HepG2 (cell line): Measurements from ENCODE around the gene PRDM11. TPM values are rescaled to one million over a fixed set of nuclear protein-coding genes. Genes with fewer than 3 reads are reported as not detected.

Source experiments
- CREM ChIP-seq, 2 experiments: sonication (generic) in 1 of 2; formaldehyde crosslinking in 1 of 2; IDR thresholded peaks; 2 replicates each; pipeline versions ENCODE4 v1.4.0 to v1.6.1; 2016 to 2020; ENCODE audit warnings: antibody characterized with exemption in 1 of 2, mild to moderate bottlenecking in 1 of 2, missing genetic modification reagents in 1 of 2
- DZIP1 ChIP-seq: sonication (generic); formaldehyde crosslinking; IDR thresholded peaks from 2 replicates; pipeline ENCODE4 v1.5.0; 2020; ENCODE audit warnings: mild to moderate bottlenecking, missing genetic modification reagents
- HDAC2 ChIP-seq: sonication (generic); formaldehyde crosslinking; IDR thresholded peaks from 2 replicates; pipeline ENCODE4 v1.4.0; 2020; ENCODE audit warnings: missing genetic modification reagents
- HMGXB3 ChIP-seq: sonication (generic); formaldehyde crosslinking; IDR thresholded peaks from 2 replicates; pipeline ENCODE4 v1.4.0; 2020; ENCODE audit warnings: missing genetic modification reagents, borderline replicate concordance
- HNRNPK ChIP-seq: fragments of 200-400 bp; formaldehyde crosslinking; IDR thresholded peaks from 2 replicates; pipeline ENCODE4 v1.6.1; 2018; ENCODE audit warnings: low read length, low read depth, moderate library complexity, mild to moderate bottlenecking; ENCODE audit not compliant: poor library complexity, severe bottlenecking
- KLF15 ChIP-seq: sonication (generic); formaldehyde crosslinking; IDR thresholded peaks from 2 replicates; pipeline ENCODE4 v1.8.1; 2023; ENCODE audit warnings: borderline replicate concordance, mild to moderate bottlenecking, inconsistent platforms, missing genetic modification reagents, mixed read lengths
- NFYC ChIP-seq: IDR thresholded peaks from 2 replicates; pipeline ENCODE4 v1.6.1; 2016; ENCODE audit warnings: missing genetic modification reagents, missing compliant biosample characterization
- NR2F1 ChIP-seq, 2 experiments: fragments of 450-650 bp in 1 of 2; formaldehyde crosslinking in 1 of 2; IDR thresholded peaks; 2 replicates each; pipeline versions ENCODE4 v1.5.0 to v1.6.1; 2016 to 2020; ENCODE audit warnings: mild to moderate bottlenecking in 1 of 2, missing compliant biosample characterization in 1 of 2, missing genetic modification reagents in 1 of 2, moderate library complexity in 1 of 2
- RFX3 ChIP-seq: IDR thresholded peaks from 2 replicates; pipeline ENCODE4 v1.6.1; 2016; ENCODE audit warnings: missing biosample characterization, missing genetic modification reagents
- RNF2 ChIP-seq: fragments of 450-650 bp; conservative IDR thresholded peaks from 2 replicates; pipeline ENCODE4 v1.6.1; 2016; ENCODE audit warnings: low read depth
- SYNCRIP ChIP-seq: fragments of 200-400 bp; formaldehyde crosslinking; IDR thresholded peaks from 2 replicates; pipeline ENCODE4 v1.6.1; 2018; ENCODE audit warnings: mild to moderate bottlenecking, low read depth, low read length; ENCODE audit not compliant: insufficient read depth
- USF2 ChIP-seq, 2 experiments: sonication (generic) in 1 of 2; formaldehyde crosslinking in 1 of 2; IDR thresholded peaks; 2 replicates each; pipeline versions ENCODE4 v1.5.1 to v1.6.1; 2011 to 2020; ENCODE audit warnings: borderline replicate concordance in 1 of 2, low read depth in 1 of 2, low read length in 1 of 2, mild to moderate bottlenecking in 1 of 2, missing genetic modification reagents in 1 of 2, moderate library complexity in 1 of 2
- ZNF329 ChIP-seq: sonication (generic); formaldehyde crosslinking; IDR thresholded peaks from 2 replicates; pipeline ENCODE4 v1.9.0; 2021; ENCODE audit warnings: low read depth, mild to moderate bottlenecking, missing genetic modification reagents
- polyA plus RNA-seq, 8 experiments: library from polyadenylated mRNA; depleted of rRNA in 3 of 8; stranded (reverse) in 7 of 8; unstranded in 1 of 8; fragments of >200 nt; fragmentation: Illumina TruSeq in 4 of 8; extraction: Trizol in 4 of 8; gene quantifications; 2 replicates each; pipeline versions ENCODE4 v1.2.1 to v1.2.3, GENCODE V29; 2011 to 2016; ENCODE audit warnings: low read depth in 4 of 8, missing spikeins in 1 of 8, mixed read lengths in 1 of 8; ENCODE audit not compliant: insufficient read depth in 1 of 8
- total RNA-seq, 5 experiments: library from RNA; depleted of rRNA; stranded (reverse); fragments of >200 nt; fragmentation: Illumina TruSeq; extraction: Trizol; gene quantifications; 2 replicates each; pipeline ENCODE4 v1.2.3, GENCODE V29; 2016; ENCODE audit warnings: low read depth in 1 of 5

PRDM11 gene
- total and polyA plus RNA-seq, 2 of the 13 experiments (the other 11 are each of a cell fraction or from before 2014, with no cell fraction given), result 3.4 to 4.7 TPM

GRCh38 chr11:45145379-45146071 lies 914 bp upstream of the PRDM11 start (continued):
- TF ChIP-seq HMGXB3 (peak; percentile 76; the same call in 1 of the 2 replicates), DZIP1 (CRISPR knock-in tag) (no peak), RFX3 (CRISPR knock-in tag) (peak; percentile 64), HDAC2 (CRISPR knock-in tag) (no peak), KLF15 (CRISPR knock-in tag) (no peak), RNF2 (no peak), NR2F1 (CRISPR knock-in tag; IDR thresholded peaks at IDR 0.05) (no peak), NFYC (CRISPR knock-in tag) (peak; percentile 43), ZNF329 (CRISPR knock-in tag) (no peak), HNRNPK (no peak), SYNCRIP (no peak), CREM (IDR thresholded peaks at IDR 0.05) (no peak), CREM (CRISPR knock-in tag; IDR thresholded peaks at IDR 0.05) (no peak), USF2 (IDR thresholded peaks at IDR 0.05; ENCODE audit: low read depth, low read length) (no peak), USF2 (CRISPR knock-in tag; IDR thresholded peaks at IDR 0.05; ENCODE audit: borderline replicate concordance) (no peak)
